ENCODE data around the gene WWOX. TPM values are rescaled to one million over a fixed set of nuclear protein-coding genes. Genes with fewer than 3 reads are reported as not detected.
A peak's percentile ranks its signal among the peaks of the same experiment; 100 is the strongest.

Gene WWOX
- total RNA-seq, 1 donor from 2014 or later, result 28.2 TPM

- H3K36me3 Mint-ChIP-seq (ENCODE audit: unreplicated experiment), result no peaks in the 10 kb centered on the region
- no peaks in the 10 kb centered on the region for H3K9me3 Mint-ChIP-seq (ENCODE audit: unreplicated experiment)
- H3K27me3 Mint-ChIP-seq (ENCODE audit: unreplicated experiment), result no peaks in the 10 kb centered on the region
- no peak for DNase-seq (ENCODE audit: extremely low spot score, unreplicated experiment)
- TF ChIP-seq CTCF (IDR thresholded peaks at IDR 0.05), result no peak
- peaks cover 49% of the 10 kb centered on the region for H3K4me1 Mint-ChIP-seq (ENCODE audit: unreplicated experiment)
- peak overlapping the region; percentile 15 for H3K4me3 Mint-ChIP-seq (ENCODE audit: unreplicated experiment)
- peak overlapping the region; percentile 54 for H3K27ac Mint-ChIP-seq (ENCODE audit: unreplicated experiment)
Measured at GRCh38 chr16:78256686-78257375, 157.4 kb downstream of the WWOX start.

GRCh38 chr16:78257376-78257728 is 157.9 kb downstream of the WWOX start:
- no peak for TF ChIP-seq CTCF (IDR thresholded peaks at IDR 0.05)
- no peaks in the 10 kb centered on the region for H3K27me3 Mint-ChIP-seq (ENCODE audit: unreplicated experiment)
- peak overlapping the region; percentile 54 for H3K27ac Mint-ChIP-seq (ENCODE audit: unreplicated experiment)
- H3K4me3 Mint-ChIP-seq (ENCODE audit: unreplicated experiment), result peak overlapping the region; percentile 15
- H3K4me1 Mint-ChIP-seq (ENCODE audit: unreplicated experiment), result peaks cover 50% of the 10 kb centered on the region
- no peak for DNase-seq (ENCODE audit: extremely low spot score, unreplicated experiment)
- no peaks in the 10 kb centered on the region for H3K9me3 Mint-ChIP-seq (ENCODE audit: unreplicated experiment)
- H3K36me3 Mint-ChIP-seq (ENCODE audit: unreplicated experiment), result no peaks in the 10 kb centered on the region

- Mint-ChIP-seq H3K27ac (ENCODE audit: unreplicated experiment) (peak overlapping the region; percentile 67), H3K4me3 (ENCODE audit: unreplicated experiment) (no peak overlapping the region), H3K36me3 (ENCODE audit: unreplicated experiment) (peaks cover 3% of the 10 kb centered on the region), H3K4me1 (ENCODE audit: unreplicated experiment) (peaks cover 55% of the 10 kb centered on the region), H3K27me3 (ENCODE audit: unreplicated experiment) (no peaks in the 10 kb centered on the region), H3K9me3 (ENCODE audit: unreplicated experiment) (no peaks in the 10 kb centered on the region)
- no peak for DNase-seq (ENCODE audit: extremely low spot score, unreplicated experiment)
- TF ChIP-seq CTCF (IDR thresholded peaks at IDR 0.05), result no peak
Measured at GRCh38 chr16:78258375-78259065, 159.1 kb downstream of the WWOX start.

GRCh38 chr16:78259873-78260272 is 160.4 kb downstream of the WWOX start:
- no peak overlapping the region for H3K27ac Mint-ChIP-seq (ENCODE audit: unreplicated experiment)
- DNase-seq (ENCODE audit: extremely low spot score, unreplicated experiment), result no peak
- no peak overlapping the region for H3K4me3 Mint-ChIP-seq (ENCODE audit: unreplicated experiment)

More at GRCh38 chr16:78259873-78260272, 160.4 kb downstream of the WWOX start:
- TF ChIP-seq CTCF (IDR thresholded peaks at IDR 0.05), result no peak
- Mint-ChIP-seq H3K4me1 (ENCODE audit: unreplicated experiment) (peaks cover 50% of the 10 kb centered on the region), H3K36me3 (ENCODE audit: unreplicated experiment) (peaks cover 3% of the 10 kb centered on the region), H3K9me3 (ENCODE audit: unreplicated experiment) (no peaks in the 10 kb centered on the region), H3K27me3 (ENCODE audit: unreplicated experiment) (no peaks in the 10 kb centered on the region)
